Keratinocyte (primary cell): ENCODE measurements around the gene SAMD4A. TPM values are rescaled to one million over a fixed set of nuclear protein-coding genes. Genes with fewer than 3 reads are reported as not detected.

Source experiments
- DNase-seq: peaks from one replicate; pipeline ENCODE4 v3.0.0-alpha.2; 2011; ENCODE audit warnings: low read depth, missing footprints, low spot score
- FAIRE-seq: peaks from 2 replicates; lab custom pipeline; 2011; peaks lifted over from hg19 to GRCh38; lab: Jason Lieb, UNC
- H2AFZ ChIP-seq: 2 replicates; pipeline ENCODE4 v1.6.0; 2012; ENCODE audit warnings: low read length, control low read depth, inconsistent platforms; ENCODE audit not compliant: control insufficient read depth
- H3K27ac ChIP-seq: 2 replicates; pipeline ENCODE4 v1.5.1; 2011; ENCODE audit warnings: low read length; ENCODE audit not compliant: control insufficient read depth, insufficient read depth
- H3K27me3 ChIP-seq: 3 replicates; pipeline ENCODE4 v1.6.0; 2011; ENCODE audit warnings: low read length; ENCODE audit not compliant: control insufficient read depth, insufficient read depth; ENCODE audit errors: extremely low read depth
- H3K36me3 ChIP-seq, 2 experiments: 2 replicates in 1 of 2; 3 replicates in 1 of 2; pipeline ENCODE4 v1.5.1; 2011; ENCODE audit warnings: low read length in 2 of 2, mild to moderate bottlenecking in 1 of 2; ENCODE audit not compliant: control insufficient read depth in 2 of 2, insufficient read depth in 2 of 2; ENCODE audit errors: extremely low read depth in 1 of 2
- H3K4me1 ChIP-seq: 3 replicates; pipeline ENCODE4 v1.5.1; 2011; ENCODE audit warnings: low read length; ENCODE audit not compliant: control insufficient read depth, insufficient read depth; ENCODE audit errors: extremely low read depth
- H3K4me2 ChIP-seq: 3 replicates; pipeline ENCODE4 v1.6.0; 2011; ENCODE audit warnings: low read depth, low read length; ENCODE audit not compliant: control insufficient read depth, insufficient read depth; ENCODE audit errors: extremely low read depth
- H3K4me3 ChIP-seq, 3 experiments: fragments of 200-600 bp in 1 of 3; sonication (generic) in 1 of 3; 2 replicates in 2 of 3; 3 replicates in 1 of 3; pipeline ENCODE4 v1.5.1; 2011 to 2016; ENCODE audit warnings: low read length in 3 of 3, mild to moderate bottlenecking in 3 of 3, control low read depth in 2 of 3, inconsistent platforms in 1 of 3, low read depth in 1 of 3, mixed read lengths in 1 of 3, mixed run types in 1 of 3, moderate library complexity in 1 of 3; ENCODE audit not compliant: control insufficient read depth in 2 of 3, insufficient read depth in 2 of 3; ENCODE audit errors: extremely low read depth in 1 of 3
- H3K79me2 ChIP-seq: 2 replicates; pipeline ENCODE4 v1.6.0; 2012; ENCODE audit warnings: low read length; ENCODE audit not compliant: control insufficient read depth, insufficient read depth
- H3K9ac ChIP-seq: 3 replicates; pipeline ENCODE4 v1.6.0; 2011; ENCODE audit warnings: low read length; ENCODE audit not compliant: control insufficient read depth, insufficient read depth; ENCODE audit errors: extremely low read depth
- H3K9me1 ChIP-seq: 3 replicates; pipeline ENCODE4 v1.6.0; 2011; ENCODE audit warnings: low read length; ENCODE audit not compliant: control insufficient read depth, insufficient read depth; ENCODE audit errors: extremely low read depth
- H3K9me3 ChIP-seq: 2 replicates; pipeline ENCODE4 v1.5.1; 2012; ENCODE audit warnings: low read depth, low read length; ENCODE audit not compliant: control insufficient read depth
- H4K20me1 ChIP-seq: 3 replicates; pipeline ENCODE4 v1.6.0; 2011; ENCODE audit warnings: low read length; ENCODE audit not compliant: control insufficient read depth, insufficient read depth; ENCODE audit errors: extremely low read depth
- CTCF ChIP-seq, 3 experiments: IDR thresholded peaks in 1 of 3; conservative IDR thresholded peaks in 1 of 3; optimal IDR thresholded peaks in 1 of 3; 2 replicates in 2 of 3; 3 replicates in 1 of 3; pipeline versions ENCODE3 to v1.5.1; 2011; ENCODE audit warnings: low read length in 3 of 3, mild to moderate bottlenecking in 3 of 3, moderate library complexity in 2 of 3, control low read depth in 1 of 3, inconsistent platforms in 1 of 3; ENCODE audit not compliant: insufficient read depth in 2 of 3; ENCODE audit errors: extremely low read depth in 1 of 3
- EZH2 ChIP-seq: IDR thresholded peaks from one replicate; pipeline ENCODE4 v1.6.1; 2012; ENCODE audit warnings: inconsistent platforms, mild to moderate bottlenecking, low read length, moderate library complexity
- dilution Hi-C: fragments of 300-500 bp; cut with MboI; formaldehyde crosslinking; loops from one replicate; pipeline ENCODE4 v1.7.0; 2020; ENCODE audit warnings: low sequenced_read_pairs; ENCODE audit not compliant: extremely low pct_ligation_motif_present
- polyA plus RNA-seq, 5 experiments: library from polyadenylated mRNA; depleted of rRNA in 3 of 5; stranded (reverse) in 3 of 5; stranded (forward) in 1 of 5; unstranded in 1 of 5; fragments of >200 nt; gene quantifications; 1 replicate in 1 of 5; 2 replicates in 3 of 5; 3 replicates in 1 of 5; pipeline versions ENCODE4 v1.2.1 to v1.2.3, GENCODE V29; 2011 to 2012; ENCODE audit warnings: missing spikeins in 2 of 5, low read depth in 1 of 5, low replicate concordance in 1 of 5

The SAMD4A gene
- polyA plus RNA-seq, 1 donor (not counting 4 experiments of a cell fraction or from before 2014, with no cell fraction given): 16.2 TPM

DNA sequence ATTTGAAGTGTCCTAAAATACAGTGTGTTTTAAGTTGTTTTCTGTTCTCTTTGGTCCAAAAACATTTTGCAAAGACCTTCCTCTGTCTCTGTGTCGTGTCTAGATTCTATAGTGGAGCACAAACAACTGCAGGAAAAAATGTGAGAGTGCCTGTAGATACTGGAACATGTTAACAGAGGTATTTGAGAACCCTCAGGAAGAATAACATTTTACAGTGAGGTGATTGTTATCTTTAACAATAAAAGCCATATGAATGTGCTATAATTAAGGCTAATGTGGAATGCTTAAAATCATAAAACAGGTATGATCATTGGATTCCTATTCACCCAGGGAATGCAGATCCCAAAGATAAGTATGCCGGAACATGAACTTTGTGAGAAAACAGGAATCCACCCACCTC is 98.0 kb downstream of the SAMD4A start:
- H3K4me1 ChIP-seq: peaks cover 39% of the 10 kb centered on the region
- H3K9me3 ChIP-seq: no peaks in the 10 kb centered on the region
- H4K20me1 ChIP-seq: no peaks in the 10 kb centered on the region
- FAIRE-seq: peak; percentile 52
- peak overlapping the region; percentile 58 for H3K27ac ChIP-seq
- no peak for TF ChIP-seq CTCF (optimal IDR thresholded peaks at IDR 0.05 in 1 of 3, IDR thresholded peaks at IDR 0.05 in 1 of 3, conservative IDR thresholded peaks at IDR 0.05 in 1 of 3; ENCODE audit: extremely low read depth in 1 of 3, insufficient read depth in 2 of 3, low read length in 3 of 3)
- no peak for TF ChIP-seq EZH2
- H3K36me3 ChIP-seq: peaks cover 2% of the 10 kb centered on the region in 2 experiments
- peak overlapping the region; percentile 30 for H3K9ac ChIP-seq
- H3K79me2 ChIP-seq: peaks cover 35% of the 10 kb centered on the region
- no peaks in the 10 kb centered on the region for H3K27me3 ChIP-seq
- no peak for DNase-seq
- H3K4me2 ChIP-seq: peak overlapping the region; percentile 54
- H3K4me3 ChIP-seq: no peak overlapping the region
- no peaks in the 10 kb centered on the region for H3K9me1 ChIP-seq
- dilution Hi-C loops: no loop called here
- no peak overlapping the region for H2AFZ ChIP-seq

GRCh38 chr14:54665946-54666345 is 99.0 kb downstream of the SAMD4A start:
- H3K9me1 ChIP-seq: peaks cover 1% of the 10 kb centered on the region
- H3K36me3 ChIP-seq: peaks cover 2 to 4% of the 10 kb centered on the region in 2 experiments
- peak overlapping the region; percentile 8 for H3K9ac ChIP-seq
- no peak overlapping the region for H3K4me3 ChIP-seq
- peaks cover 44% of the 10 kb centered on the region for H3K4me1 ChIP-seq
- no peaks in the 10 kb centered on the region for H3K27me3 ChIP-seq
- peak; percentile 49 for FAIRE-seq
- H3K27ac ChIP-seq: peak overlapping the region; percentile 58
- no peak overlapping the region for H2AFZ ChIP-seq
- dilution Hi-C loops: no loop called here
- H4K20me1 ChIP-seq: no peaks in the 10 kb centered on the region
- no peak for DNase-seq
- H3K4me2 ChIP-seq: peak overlapping the region; percentile 54
- no peak for TF ChIP-seq EZH2
- TF ChIP-seq CTCF (optimal IDR thresholded peaks at IDR 0.05 in 1 of 3, IDR thresholded peaks at IDR 0.05 in 1 of 3, conservative IDR thresholded peaks at IDR 0.05 in 1 of 3; ENCODE audit: extremely low read depth in 1 of 3, insufficient read depth in 2 of 3, low read length in 3 of 3): no peak
- peaks cover 32% of the 10 kb centered on the region for H3K79me2 ChIP-seq
- H3K9me3 ChIP-seq: no peaks in the 10 kb centered on the region
